Endothelial cell of hepatic sinusoid (primary cell): Measurements from ENCODE around the gene TNS3.
"Not testable (repeated sequence)": the region's sequence is repeated elsewhere in the genome, so short reads cannot be mapped to it uniquely, and the experiment has no call there.

Experiments
- in situ Hi-C: cut with HindIII; loops from 2 replicates; pipeline ENCODE4 v1.10.0; 2017; ENCODE audit warnings: low sequenced_read_pairs

TNS3 gene

GRCh38 chr7:47456210-47456955, 125.5 kb downstream of the TNS3 start:
- in situ Hi-C loops: no loop called here

GRCh38 chr7:47455872-47456185, 126.1 kb downstream of the TNS3 start:
- in situ Hi-C loops: no loop called here

GRCh38 chr7:47454974-47455871, 126.7 kb downstream of the TNS3 start:
- in situ Hi-C loops: no loop called here

GRCh38 chr7:47454069-47454973, 127.6 kb downstream of the TNS3 start:
- in situ Hi-C loops: no loop called here

- in situ Hi-C loops: no loop called here
These were observed 128.5 kb downstream of the TNS3 start for GRCh38 chr7:47453093-47454061.

- in situ Hi-C loops: no loop called here
These were observed 129.2 kb downstream of the TNS3 start for GRCh38 chr7:47452715-47453092.

GRCh38 chr7:47452295-47452694, 129.6 kb downstream of the TNS3 start:
- in situ Hi-C loops: no loop called here

GRCh38 chr7:47451851-47452205, 130.1 kb downstream of the TNS3 start:
- in situ Hi-C loops: no loop called here

GRCh38 chr7:47449810-47450590, 131.9 kb downstream of the TNS3 start:
- in situ Hi-C loops: loop anchor here (5.0 kb wide), 1 partner anchor 42 kb away; no protein-coding TSS in a partner anchor

GRCh38 chr7:47448971-47449370, 132.9 kb downstream of the TNS3 start:
- in situ Hi-C loops: loop anchor here (5.0 kb wide), 1 partner anchor 43 kb away; no protein-coding TSS in a partner anchor

- in situ Hi-C loops: loop anchor here (5.0 kb wide), 1 partner anchor 45 kb away; no protein-coding TSS in a partner anchor
These were observed 134.1 kb downstream of the TNS3 start for GRCh38 chr7:47447621-47448349.

- in situ Hi-C loops: loop anchor here (5.0 kb wide), 1 partner anchor 45 kb away; no protein-coding TSS in a partner anchor
These were observed 134.9 kb downstream of the TNS3 start for GRCh38 chr7:47446871-47447466.

- in situ Hi-C loops: loop anchor here (5.0 kb wide), 1 partner anchor 48 kb away; no protein-coding TSS in a partner anchor
These were observed 137.4 kb downstream of the TNS3 start for GRCh38 chr7:47444376-47445098.

- in situ Hi-C loops: no loop called here
These were observed 138.9 kb downstream of the TNS3 start for GRCh38 chr7:47443049-47443448.

- in situ Hi-C loops: no loop called here
These were observed 139.4 kb downstream of the TNS3 start for GRCh38 chr7:47442605-47442865.

- in situ Hi-C loops: no loop called here
These were observed 139.9 kb downstream of the TNS3 start for GRCh38 chr7:47441796-47442604.

GRCh38 chr7:47441048-47441447, 140.9 kb downstream of the TNS3 start:
- in situ Hi-C loops: not testable (repeated sequence)
